Measurements from ENCODE around the gene SMCO4.

Gene SMCO4

GRCh38 chr11:93532806-93533205, 10.4 kb downstream of the SMCO4 start:
- Histone ChIP-seq H3K79me2 (ENCODE audit: insufficient read depth, low read length) (no peaks in the 10 kb centered on the region), H3K4me3 (ENCODE audit: low read depth, low read length, poor library complexity, severe bottlenecking) (no peak overlapping the region), H3K9me2 (ENCODE audit: low read depth, low read length) (no peaks in the 10 kb centered on the region), H4K20me1 (ENCODE audit: insufficient read depth, low read length) (no peaks in the 10 kb centered on the region), H2AFZ (ENCODE audit: low read length) (no peak overlapping the region), H3K4me2 (ENCODE audit: low read length) (no peak overlapping the region), H3K9me3 (ENCODE audit: low read length) (no peaks in the 10 kb centered on the region), H3F3A (ENCODE audit: insufficient read depth, low read length) (no peaks in the 10 kb centered on the region), H3K36me3 (ENCODE audit: insufficient read depth, low read length) (no peaks in the 10 kb centered on the region), H3K9ac (ENCODE audit: low read length) (no peak overlapping the region), H3K4me1 (ENCODE audit: insufficient read depth, low read length, severe bottlenecking) (no peaks in the 10 kb centered on the region), H3K27me3 (ENCODE audit: insufficient read depth, low read length) (no peaks in the 10 kb centered on the region), H3K27ac (ENCODE audit: low read depth, low read length, poor library complexity, severe bottlenecking) (no peak overlapping the region)
- TF ChIP-seq CTCF (IDR thresholded peaks at IDR 0.05; ENCODE audit: low read length) (no peak), EZH2 (IDR thresholded peaks at IDR 0.05; ENCODE audit: borderline replicate concordance, low read length) (no peak)

- Histone ChIP-seq H3K9ac (ENCODE audit: low read length) (no peak overlapping the region), H3K79me2 (ENCODE audit: insufficient read depth, low read length) (no peaks in the 10 kb centered on the region), H3K27me3 (ENCODE audit: insufficient read depth, low read length) (no peaks in the 10 kb centered on the region), H3F3A (ENCODE audit: insufficient read depth, low read length) (no peaks in the 10 kb centered on the region), H2AFZ (ENCODE audit: low read length) (no peak overlapping the region), H3K9me3 (ENCODE audit: low read length) (no peaks in the 10 kb centered on the region), H3K4me3 (ENCODE audit: low read depth, low read length, poor library complexity, severe bottlenecking) (no peak overlapping the region), H3K9me2 (ENCODE audit: low read depth, low read length) (no peaks in the 10 kb centered on the region), H3K4me1 (ENCODE audit: insufficient read depth, low read length, severe bottlenecking) (no peaks in the 10 kb centered on the region), H4K20me1 (ENCODE audit: insufficient read depth, low read length) (no peaks in the 10 kb centered on the region), H3K27ac (ENCODE audit: low read depth, low read length, poor library complexity, severe bottlenecking) (no peak overlapping the region), H3K36me3 (ENCODE audit: insufficient read depth, low read length) (no peaks in the 10 kb centered on the region), H3K4me2 (ENCODE audit: low read length) (no peak overlapping the region)
- no peak for TF ChIP-seq CTCF (IDR thresholded peaks at IDR 0.05; ENCODE audit: low read length)
- TF ChIP-seq EZH2 (IDR thresholded peaks at IDR 0.05; ENCODE audit: borderline replicate concordance, low read length): no peak
Measured at GRCh38 chr11:93532281-93532789, 10.9 kb downstream of the SMCO4 start.

GRCh38 chr11:93530468-93530826, 12.7 kb downstream of the SMCO4 start:
- Histone ChIP-seq H3K4me1 (ENCODE audit: insufficient read depth, low read length, severe bottlenecking) (no peaks in the 10 kb centered on the region), H3K4me3 (ENCODE audit: low read depth, low read length, poor library complexity, severe bottlenecking) (no peak overlapping the region), H3F3A (ENCODE audit: insufficient read depth, low read length) (no peaks in the 10 kb centered on the region), H3K27ac (ENCODE audit: low read depth, low read length, poor library complexity, severe bottlenecking) (no peak overlapping the region), H3K9ac (ENCODE audit: low read length) (no peak overlapping the region), H4K20me1 (ENCODE audit: insufficient read depth, low read length) (no peaks in the 10 kb centered on the region), H3K79me2 (ENCODE audit: insufficient read depth, low read length) (no peaks in the 10 kb centered on the region), H3K9me3 (ENCODE audit: low read length) (no peaks in the 10 kb centered on the region), H3K4me2 (ENCODE audit: low read length) (no peak overlapping the region), H3K27me3 (ENCODE audit: insufficient read depth, low read length) (no peaks in the 10 kb centered on the region), H2AFZ (ENCODE audit: low read length) (no peak overlapping the region), H3K9me2 (ENCODE audit: low read depth, low read length) (no peaks in the 10 kb centered on the region), H3K36me3 (ENCODE audit: insufficient read depth, low read length) (no peaks in the 10 kb centered on the region)
- no peak for TF ChIP-seq CTCF (IDR thresholded peaks at IDR 0.05; ENCODE audit: low read length)
- TF ChIP-seq EZH2 (IDR thresholded peaks at IDR 0.05; ENCODE audit: borderline replicate concordance, low read length): no peak

Data from OCI-LY1 (cell line).